Measurements from ENCODE around the gene FPR2.

FPR2 gene

GRCh38 chr19:51808333-51808986, 47.5 kb downstream of the FPR2 start:
- Histone ChIP-seq H3K4me1 (ENCODE audit: insufficient read depth, low read length) (no peaks in the 10 kb centered on the region), H3K27ac (ENCODE audit: low read depth, low read length) (no peak overlapping the region), H3K9ac (ENCODE audit: low read depth, low read length) (no peak overlapping the region), H3K36me3 (ENCODE audit: insufficient read depth, low read length) (no peaks in the 10 kb centered on the region), H3K9me3 (ENCODE audit: insufficient read depth, low read depth, low read length) (peaks cover 34% of the 10 kb centered on the region), H3K27me3 (ENCODE audit: insufficient read depth, low read length) (no peaks in the 10 kb centered on the region), H3K4me3 (ENCODE audit: low read length) (no peak overlapping the region)
- 91% methylated on average over 8 of the region's 8 CpGs for WGBS

GRCh38 chr19:51809787-51810186, 48.8 kb downstream of the FPR2 start:
- Histone ChIP-seq H3K36me3 (ENCODE audit: insufficient read depth, low read length) (no peaks in the 10 kb centered on the region), H3K9me3 (ENCODE audit: insufficient read depth, low read depth, low read length) (peaks cover 38% of the 10 kb centered on the region), H3K9ac (ENCODE audit: low read depth, low read length) (no peak overlapping the region), H3K27ac (ENCODE audit: low read depth, low read length) (no peak overlapping the region), H3K4me1 (ENCODE audit: insufficient read depth, low read length) (no peaks in the 10 kb centered on the region), H3K27me3 (ENCODE audit: insufficient read depth, low read length) (no peaks in the 10 kb centered on the region), H3K4me3 (ENCODE audit: low read length) (no peak overlapping the region)
- 89% methylated on average over 4 of the region's 4 CpGs for WGBS

GRCh38 chr19:51810223-51810622, 49.2 kb downstream of the FPR2 start:
- 89% methylated on average over 7 of the region's 7 CpGs for WGBS
- Histone ChIP-seq H3K9me3 (ENCODE audit: insufficient read depth, low read depth, low read length) (peaks cover 38% of the 10 kb centered on the region), H3K4me1 (ENCODE audit: insufficient read depth, low read length) (no peaks in the 10 kb centered on the region), H3K27ac (ENCODE audit: low read depth, low read length) (no peak overlapping the region), H3K27me3 (ENCODE audit: insufficient read depth, low read length) (no peaks in the 10 kb centered on the region), H3K9ac (ENCODE audit: low read depth, low read length) (no peak overlapping the region), H3K36me3 (ENCODE audit: insufficient read depth, low read length) (no peaks in the 10 kb centered on the region), H3K4me3 (ENCODE audit: low read length) (no peak overlapping the region)

GRCh38 chr19:51811344-51811743, 50.4 kb downstream of the FPR2 start:
- 92% methylated on average over 11 of the region's 11 CpGs for WGBS
- Histone ChIP-seq H3K27me3 (ENCODE audit: insufficient read depth, low read length) (no peaks in the 10 kb centered on the region), H3K36me3 (ENCODE audit: insufficient read depth, low read length) (no peaks in the 10 kb centered on the region), H3K27ac (ENCODE audit: low read depth, low read length) (no peak overlapping the region), H3K9me3 (ENCODE audit: insufficient read depth, low read depth, low read length) (peaks cover 40% of the 10 kb centered on the region), H3K9ac (ENCODE audit: low read depth, low read length) (no peak overlapping the region), H3K4me3 (ENCODE audit: low read length) (no peak overlapping the region), H3K4me1 (ENCODE audit: insufficient read depth, low read length) (no peaks in the 10 kb centered on the region)

GRCh38 chr19:51815043-51815442, 54.1 kb downstream of the FPR2 start:
- Histone ChIP-seq H3K27me3 (ENCODE audit: insufficient read depth, low read length) (no peaks in the 10 kb centered on the region), H3K9me3 (ENCODE audit: insufficient read depth, low read depth, low read length) (peaks cover 28% of the 10 kb centered on the region), H3K4me3 (ENCODE audit: low read length) (no peak overlapping the region), H3K9ac (ENCODE audit: low read depth, low read length) (no peak overlapping the region), H3K36me3 (ENCODE audit: insufficient read depth, low read length) (no peaks in the 10 kb centered on the region), H3K4me1 (ENCODE audit: insufficient read depth, low read length) (no peaks in the 10 kb centered on the region), H3K27ac (ENCODE audit: low read depth, low read length) (no peak overlapping the region)
- WGBS, result 94% methylated on average over 7 of the region's 9 CpGs

- Histone ChIP-seq H3K9ac (ENCODE audit: low read depth, low read length) (no peak overlapping the region), H3K4me3 (ENCODE audit: low read length) (no peak overlapping the region), H3K4me1 (ENCODE audit: insufficient read depth, low read length) (no peaks in the 10 kb centered on the region), H3K9me3 (ENCODE audit: insufficient read depth, low read depth, low read length) (peaks cover 28% of the 10 kb centered on the region; the same call in 1 of the 2 replicates), H3K27ac (ENCODE audit: low read depth, low read length) (no peak overlapping the region), H3K27me3 (ENCODE audit: insufficient read depth, low read length) (no peaks in the 10 kb centered on the region), H3K36me3 (ENCODE audit: insufficient read depth, low read length) (no peaks in the 10 kb centered on the region)
- 98% methylated on average over 1 of the region's 1 CpG for WGBS
Measured at GRCh38 chr19:51816711-51817110, 55.7 kb downstream of the FPR2 start.

- Histone ChIP-seq H3K9ac (ENCODE audit: low read depth, low read length) (no peak overlapping the region), H3K36me3 (ENCODE audit: insufficient read depth, low read length) (no peaks in the 10 kb centered on the region), H3K9me3 (ENCODE audit: insufficient read depth, low read depth, low read length) (peaks cover 26% of the 10 kb centered on the region; the same call in 1 of the 2 replicates), H3K27ac (ENCODE audit: low read depth, low read length) (no peak overlapping the region), H3K4me3 (ENCODE audit: low read length) (no peak overlapping the region), H3K27me3 (ENCODE audit: insufficient read depth, low read length) (no peaks in the 10 kb centered on the region), H3K4me1 (ENCODE audit: insufficient read depth, low read length) (no peaks in the 10 kb centered on the region)
- 72% methylated on average over 3 of the region's 3 CpGs for WGBS
Measured at GRCh38 chr19:51820011-51820410, 59.0 kb downstream of the FPR2 start.

All from HUES64 (cell line).